Ishikawa (cell line): ENCODE measurements around the gene AKAP17A.

ENCODE experiments used
- CEBPB ChIP-seq: IDR thresholded peaks from 2 replicates; pipeline ENCODE4 v1.6.1; 2012
- CREB1 ChIP-seq: IDR thresholded peaks from 2 replicates; pipeline ENCODE4 v1.6.1; 2012; ENCODE audit warnings: low read depth
- EGR1 ChIP-seq: IDR thresholded peaks from 2 replicates; pipeline ENCODE4 v1.6.1; 2012
- EP300 ChIP-seq: IDR thresholded peaks from 2 replicates; pipeline ENCODE4 v1.6.1; 2012; ENCODE audit warnings: borderline replicate concordance
- FOXM1 ChIP-seq: IDR thresholded peaks from 2 replicates; pipeline ENCODE4 v1.6.1; 2012; ENCODE audit warnings: low read depth, borderline replicate concordance
- NFIC ChIP-seq: IDR thresholded peaks from 2 replicates; pipeline ENCODE4 v1.6.1; 2012
- RAD21 ChIP-seq: IDR thresholded peaks from 2 replicates; pipeline ENCODE4 v1.6.1; 2012; ENCODE audit warnings: low read depth
- REST ChIP-seq: IDR thresholded peaks from 2 replicates; pipeline ENCODE4 v1.6.1; 2012; ENCODE audit warnings: low read depth, mild to moderate bottlenecking
- TAF1 ChIP-seq: IDR thresholded peaks from 2 replicates; pipeline ENCODE4 v1.6.1; 2012; ENCODE audit warnings: low read depth, mild to moderate bottlenecking
- TCF12 ChIP-seq: IDR thresholded peaks from 2 replicates; pipeline ENCODE4 v1.6.1; 2012; ENCODE audit warnings: low read depth
- TEAD4 ChIP-seq: IDR thresholded peaks from 2 replicates; pipeline ENCODE4 v1.6.1; 2012
- YY1 ChIP-seq: IDR thresholded peaks from 2 replicates; pipeline ENCODE4 v1.6.1; 2012; ENCODE audit warnings: low read depth
- ZBTB7A ChIP-seq: IDR thresholded peaks from 2 replicates; pipeline ENCODE4 v1.6.1; 2012; ENCODE audit warnings: low read depth
- TF ChIP-seq, protein P1 (sequence below): IDR thresholded peaks from 2 replicates; pipeline ENCODE4 v1.6.1; 2012
- TF ChIP-seq, protein P2 (sequence below): IDR thresholded peaks from 2 replicates; pipeline ENCODE4 v1.6.1; 2012

The AKAP17A gene

DNA sequence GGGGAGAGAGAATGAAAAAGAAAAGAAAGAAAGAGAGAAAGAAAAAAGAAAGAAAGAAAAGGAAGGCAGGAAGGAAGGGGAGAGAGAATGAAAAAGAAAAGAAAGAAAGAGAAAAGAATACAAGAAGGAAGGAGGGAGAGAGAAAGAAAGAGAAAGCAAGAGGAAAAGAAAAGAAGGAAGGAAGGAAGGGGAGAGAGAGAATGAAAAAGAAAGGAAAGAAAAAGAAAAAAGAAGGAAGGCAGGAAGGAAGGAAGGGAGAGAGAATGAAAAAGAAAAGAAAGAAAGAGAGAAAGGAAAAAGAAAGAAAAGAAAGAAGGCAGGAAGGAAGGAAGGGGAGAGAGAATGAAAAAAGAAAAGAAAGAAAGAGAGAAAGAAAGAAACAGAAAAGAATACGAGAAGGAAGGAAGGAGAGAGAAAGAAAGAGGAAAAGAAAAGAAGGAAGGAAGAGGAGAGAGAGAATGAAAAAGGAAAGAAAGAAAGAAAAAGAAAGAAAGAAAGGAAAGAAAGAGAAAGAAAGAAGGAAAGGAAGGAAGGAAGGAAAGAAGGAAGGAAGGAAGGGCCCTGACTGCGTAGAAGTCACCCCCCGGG, 39.4 kb upstream of the AKAP17A start:
- TF ChIP-seq REST = no peak
- TF ChIP-seq, protein P1, sequence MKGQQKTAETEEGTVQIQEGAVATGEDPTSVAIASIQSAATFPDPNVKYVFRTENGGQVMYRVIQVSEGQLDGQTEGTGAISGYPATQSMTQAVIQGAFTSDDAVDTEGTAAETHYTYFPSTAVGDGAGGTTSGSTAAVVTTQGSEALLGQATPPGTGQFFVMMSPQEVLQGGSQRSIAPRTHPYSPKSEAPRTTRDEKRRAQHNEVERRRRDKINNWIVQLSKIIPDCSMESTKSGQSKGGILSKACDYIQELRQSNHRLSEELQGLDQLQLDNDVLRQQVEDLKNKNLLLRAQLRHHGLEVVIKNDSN = no peak
- no peak for TF ChIP-seq EGR1
- no peak for TF ChIP-seq EP300
- TF ChIP-seq YY1 = no peak
- no peak for TF ChIP-seq ZBTB7A
- no peak for TF ChIP-seq CREB1
- no peak for TF ChIP-seq FOXM1
- no peak for TF ChIP-seq NFIC
- no peak for TF ChIP-seq TCF12
- TF ChIP-seq CEBPB = no peak
- TF ChIP-seq TAF1 = no peak
- TF ChIP-seq RAD21 = no peak
- TF ChIP-seq, protein P2, sequence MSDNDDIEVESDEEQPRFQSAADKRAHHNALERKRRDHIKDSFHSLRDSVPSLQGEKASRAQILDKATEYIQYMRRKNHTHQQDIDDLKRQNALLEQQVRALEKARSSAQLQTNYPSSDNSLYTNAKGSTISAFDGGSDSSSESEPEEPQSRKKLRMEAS = no peak
- no peak for TF ChIP-seq TEAD4

DNA sequence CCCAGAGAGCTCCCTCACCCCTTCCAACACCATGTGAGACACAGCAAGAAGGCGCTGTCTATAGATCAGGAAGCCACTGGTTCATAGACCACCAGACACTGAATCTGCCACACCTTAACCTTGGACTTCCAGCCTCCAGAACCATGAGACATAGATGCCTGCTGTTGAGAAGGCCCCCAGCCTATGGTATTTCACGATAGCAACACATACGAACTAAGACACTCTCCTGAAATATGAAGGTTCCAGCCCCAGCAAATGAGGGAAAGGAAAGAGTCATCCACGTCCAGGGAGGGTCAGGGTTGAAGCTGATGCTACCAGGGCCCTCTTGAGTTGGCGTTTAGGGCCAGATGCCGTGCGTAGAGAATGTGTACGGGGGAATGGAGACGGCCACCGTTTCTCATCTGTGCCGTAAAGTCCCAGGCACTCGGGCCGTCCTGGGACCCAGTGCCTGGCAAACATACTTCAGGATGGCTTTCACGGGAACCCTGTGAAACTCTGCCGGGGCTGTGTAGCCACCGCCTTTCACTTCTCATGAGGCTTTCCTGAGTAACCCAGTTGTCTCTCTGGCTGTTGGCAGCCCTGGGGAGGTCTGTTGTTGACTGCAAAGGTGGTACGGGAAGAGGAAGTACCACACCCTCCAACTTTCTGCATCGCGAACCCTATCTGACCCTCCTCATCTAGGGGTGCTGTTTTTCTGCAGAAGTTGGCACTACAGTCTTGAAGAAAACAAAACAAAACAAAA, 36.8 kb upstream of the AKAP17A start:
- TF ChIP-seq CREB1 (no peak), FOXM1 (no peak), ZBTB7A (no peak), REST (no peak), EP300 (no peak), CEBPB (no peak), NFIC (no peak), EGR1 (no peak), TEAD4 (no peak)
- TF ChIP-seq, protein P1 = no peak

- TF ChIP-seq ZBTB7A (no peak), CREB1 (no peak), NFIC (no peak), YY1 (no peak), TAF1 (no peak), EGR1 (no peak), TEAD4 (no peak), REST (no peak), RAD21 (no peak), TCF12 (no peak), CEBPB (no peak), FOXM1 (no peak)
- TF ChIP-seq, protein P1 = no peak
- TF ChIP-seq, protein P2 = no peak
Observed at GRCh38 chrX:1555370-1555769, 36.0 kb upstream of the AKAP17A start.
